Gastrocnemius medialis (tissue), 4 donors: ENCODE data around the gene CDC5L.

ENCODE experiments used
- POLR2A ChIP-seq, 2 donors: fragments of 450-650 bp; IDR thresholded peaks; one replicate each; pipeline ENCODE4 v1.6.1; 2017; ENCODE audit warnings: antibody characterized with exemption in 2 of 2, mild to moderate bottlenecking in 2 of 2, moderate library complexity in 2 of 2
- TF ChIP-seq, protein P1 (sequence below), 5 experiments: fragments of 450-650 bp in 3 of 5; fragments of 200-600 bp in 2 of 5; sonication (generic) in 2 of 5; IDR thresholded peaks in 4 of 5; conservative IDR thresholded peaks in 1 of 5; 1 replicate in 4 of 5; 2 replicates in 1 of 5; pipeline ENCODE4 v1.5.1; 2016 to 2019; ENCODE audit warnings: antibody characterized with exemption in 5 of 5, mild to moderate bottlenecking in 3 of 5, moderate library complexity in 3 of 5

DNA sequence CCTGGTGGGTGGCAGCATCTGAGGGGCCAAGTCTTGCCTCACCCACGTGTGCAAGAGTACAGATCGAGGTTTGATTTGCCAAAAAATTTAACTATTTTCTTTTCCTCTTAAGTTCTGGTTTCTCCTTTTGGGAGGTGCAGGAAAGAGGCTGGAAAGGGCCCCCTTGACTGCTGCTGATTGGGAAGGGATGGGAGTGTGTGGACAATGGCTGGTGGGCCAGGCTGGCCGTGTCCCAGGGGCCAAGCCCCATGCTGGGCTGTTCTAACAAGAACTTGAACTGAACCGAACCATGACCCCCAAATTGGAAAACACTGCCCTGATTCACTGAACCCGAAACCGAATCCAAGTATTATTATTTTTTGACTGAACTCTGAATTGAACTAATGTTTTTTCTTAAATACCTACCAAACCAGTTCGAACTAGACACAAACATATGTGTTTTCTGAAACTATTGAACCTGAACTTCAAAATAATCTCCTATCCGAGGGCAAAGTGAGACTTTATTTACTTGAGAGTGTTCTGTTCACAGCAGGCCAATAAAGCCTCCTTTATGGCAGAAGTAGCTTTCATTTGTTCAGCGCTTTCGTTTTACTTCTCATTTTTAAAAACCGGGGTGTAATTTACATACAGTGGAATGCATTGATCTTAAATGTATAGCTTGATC is 91.2 kb downstream of the CDC5L start:
- TF ChIP-seq, protein P1, sequence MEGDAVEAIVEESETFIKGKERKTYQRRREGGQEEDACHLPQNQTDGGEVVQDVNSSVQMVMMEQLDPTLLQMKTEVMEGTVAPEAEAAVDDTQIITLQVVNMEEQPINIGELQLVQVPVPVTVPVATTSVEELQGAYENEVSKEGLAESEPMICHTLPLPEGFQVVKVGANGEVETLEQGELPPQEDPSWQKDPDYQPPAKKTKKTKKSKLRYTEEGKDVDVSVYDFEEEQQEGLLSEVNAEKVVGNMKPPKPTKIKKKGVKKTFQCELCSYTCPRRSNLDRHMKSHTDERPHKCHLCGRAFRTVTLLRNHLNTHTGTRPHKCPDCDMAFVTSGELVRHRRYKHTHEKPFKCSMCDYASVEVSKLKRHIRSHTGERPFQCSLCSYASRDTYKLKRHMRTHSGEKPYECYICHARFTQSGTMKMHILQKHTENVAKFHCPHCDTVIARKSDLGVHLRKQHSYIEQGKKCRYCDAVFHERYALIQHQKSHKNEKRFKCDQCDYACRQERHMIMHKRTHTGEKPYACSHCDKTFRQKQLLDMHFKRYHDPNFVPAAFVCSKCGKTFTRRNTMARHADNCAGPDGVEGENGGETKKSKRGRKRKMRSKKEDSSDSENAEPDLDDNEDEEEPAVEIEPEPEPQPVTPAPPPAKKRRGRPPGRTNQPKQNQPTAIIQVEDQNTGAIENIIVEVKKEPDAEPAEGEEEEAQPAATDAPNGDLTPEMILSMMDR (IDR thresholded peaks at IDR 0.05 in 4 of 5, conservative IDR thresholded peaks at IDR 0.05 in 1 of 5), result no peak
- TF ChIP-seq POLR2A (IDR thresholded peaks at IDR 0.05), result no peak
